Activated CD8-positive, alpha-beta memory T cell treated with anti-CD3 and anti-CD28 coated beads for 36 hours (primary cell): ENCODE data around the gene CIITA. TPM values are rescaled to one million over a fixed set of nuclear protein-coding genes. Genes with fewer than 3 reads are reported as not detected.
"Not testable (repeated sequence)": the region's sequence is repeated elsewhere in the genome, so short reads cannot be mapped to it uniquely, and the experiment has no call there.

Source experiments
- CTCF ChIA-PET: fragments of 350-600 bp; sonication (Branson Sonifier 250); formaldehyde crosslinking; loops from one replicate; lab custom pipeline; 2021; ENCODE audit warnings: antibody characterized with exemption; lab: Charles Lee
- POLR2A ChIA-PET: fragments of 350-600 bp; sonication (Branson Sonifier 250); formaldehyde crosslinking; loops from one replicate; lab custom pipeline; 2021; ENCODE audit warnings: antibody characterized with exemption; lab: Charles Lee
- total RNA-seq, 2 experiments: library from RNA; stranded (reverse); gene quantifications; one replicate each; pipeline ENCODE4 v1.2.3, GENCODE V29; 2021

CIITA gene
- total RNA-seq, 2 experiments from 2014 or later = 9.0 to 9.3 TPM

DNA sequence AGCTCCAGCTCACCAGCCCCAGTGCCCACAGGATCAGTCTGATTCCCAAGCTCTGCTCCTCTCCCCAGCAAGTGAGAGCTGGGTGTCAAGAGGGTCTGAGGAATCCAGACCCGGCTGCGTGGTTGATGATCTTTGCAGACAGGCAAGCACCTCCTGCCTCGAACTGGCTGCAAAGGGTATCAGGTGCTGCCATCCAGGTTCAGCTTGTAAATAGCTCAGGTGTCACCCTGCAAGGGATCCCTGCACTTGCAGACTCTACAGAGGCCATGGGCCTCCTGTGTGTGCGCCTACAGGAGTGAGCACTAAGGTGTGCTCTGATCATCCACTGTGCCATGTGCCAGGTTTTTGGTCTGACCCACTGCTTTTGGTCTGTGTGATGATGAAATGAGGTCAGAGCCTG, 49.1 kb downstream of the CIITA start:
- POLR2A ChIA-PET = no interaction called here
- CTCF ChIA-PET = interaction anchor here (1.0 to 1.8 kb wide), 2 partner anchors 8 to 44 kb away, joined by 3 to 9 read pairs; no protein-coding TSS in a partner anchor

GRCh38 chr16:10926867-10927266, 49.9 kb downstream of the CIITA start:
- CTCF ChIA-PET = interaction anchor here (1.8 kb wide), 1 partner anchor 9 kb away, joined by 9 read pairs; no protein-coding TSS in a partner anchor
- POLR2A ChIA-PET = no interaction called here

DNA sequence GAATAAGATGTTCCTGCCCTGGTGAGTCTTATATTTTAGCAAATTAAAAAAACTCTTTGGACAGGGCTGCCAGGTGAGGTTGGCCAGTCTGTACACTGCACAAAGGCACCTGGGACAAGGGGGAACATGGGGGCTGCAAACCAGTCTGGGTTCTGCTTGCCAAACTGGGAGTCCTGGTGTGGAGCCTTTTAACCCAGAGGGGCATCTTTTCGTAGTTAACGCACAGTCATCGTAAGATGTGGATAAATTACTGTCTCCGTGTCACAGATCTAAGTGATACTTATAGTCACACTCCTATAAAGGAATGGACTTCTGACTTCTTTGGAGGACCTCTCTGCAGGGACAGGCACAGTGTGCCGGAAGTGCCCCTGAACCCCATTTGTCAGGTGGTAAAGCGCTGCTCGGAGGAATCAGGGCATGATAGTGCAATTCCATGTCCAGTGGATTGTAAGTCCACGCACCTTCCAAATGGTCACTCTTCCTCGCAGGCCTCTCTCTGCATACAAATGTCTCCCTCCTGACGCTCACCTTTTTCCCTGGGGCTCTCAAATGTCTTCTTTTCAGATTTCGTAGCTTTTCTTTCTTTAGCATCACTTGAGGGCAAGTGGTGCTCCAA, 50.6 kb downstream of the CIITA start:
- CTCF ChIA-PET = interaction anchor here (1.8 kb wide), 1 partner anchor 9 kb away, joined by 9 read pairs; no protein-coding TSS in a partner anchor
- POLR2A ChIA-PET = no interaction called here

GRCh38 chr16:10929097-10929496, 52.1 kb downstream of the CIITA start:
- CTCF ChIA-PET, POLR2A ChIA-PET: not testable (repeated sequence)

DNA sequence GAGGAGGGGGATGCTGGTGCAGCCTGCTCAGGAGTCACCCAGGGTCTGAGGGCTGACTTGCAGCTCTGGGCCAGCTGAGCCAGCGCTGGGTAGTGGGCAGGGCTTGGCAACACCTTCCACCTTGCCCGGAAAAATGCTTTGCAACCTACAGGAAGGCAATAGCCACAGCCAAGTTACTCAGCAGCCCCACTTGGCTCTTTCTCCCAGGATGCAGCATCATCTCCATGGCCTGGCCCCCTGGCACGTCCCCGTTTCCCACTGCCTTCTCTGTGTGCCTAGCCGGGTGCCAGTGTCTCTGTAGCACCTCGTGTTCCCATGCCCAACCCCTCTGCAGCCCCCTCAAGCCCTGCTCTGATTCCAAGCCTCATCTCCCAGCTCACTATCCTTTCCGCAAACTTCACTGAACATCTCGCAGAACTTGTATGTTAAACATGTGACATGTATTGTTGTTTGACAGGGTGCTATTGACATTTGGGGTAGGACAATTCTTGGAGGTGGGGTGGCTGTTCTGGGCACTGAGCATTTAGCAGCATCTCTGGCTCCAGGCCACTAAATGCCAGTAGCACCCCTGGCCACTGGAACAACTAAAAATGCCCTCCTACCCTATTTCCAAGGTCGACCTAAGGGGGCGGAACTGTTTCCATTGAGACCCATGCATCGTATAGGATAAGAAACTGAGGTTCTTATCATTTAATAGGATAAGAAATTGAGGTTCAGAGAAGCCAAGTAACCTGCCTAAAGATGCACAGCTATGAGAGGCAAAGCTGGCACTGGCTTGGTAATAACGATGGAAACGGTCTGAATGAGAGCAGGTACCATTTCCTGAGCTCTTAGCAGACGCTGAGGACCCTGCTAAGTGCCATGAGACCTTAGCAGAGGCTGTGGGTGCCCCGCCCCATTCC, 53.1 kb downstream of the CIITA start:
- ChIA-PET CTCF (interaction anchor here (1.0 kb wide), 1 partner anchor 409 kb away, joined by 3 read pairs; no protein-coding TSS in a partner anchor), POLR2A (no interaction called here)

DNA sequence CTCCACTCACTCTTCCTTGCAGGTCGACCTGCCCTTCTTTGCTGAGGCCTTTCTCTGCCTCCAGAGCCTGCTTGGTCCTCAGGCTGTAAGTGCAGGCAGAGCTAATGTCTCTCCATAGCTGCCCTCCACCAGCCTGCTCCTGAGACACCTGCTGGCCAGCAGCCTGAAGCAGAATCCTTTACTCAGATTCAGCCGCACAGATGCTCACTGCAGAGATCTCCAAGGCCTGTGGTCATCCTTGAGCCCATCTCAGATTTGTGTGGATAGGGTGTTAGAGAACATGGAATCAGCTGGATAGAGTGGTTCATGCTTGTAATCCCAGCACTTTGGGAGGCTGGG, 53.7 kb downstream of the CIITA start:
- POLR2A ChIA-PET = interaction anchor here (0.6 kb wide), 1 partner anchor 147 kb away, joined by 3 read pairs; no protein-coding TSS in a partner anchor
- CTCF ChIA-PET = interaction anchor here (1.0 kb wide), 1 partner anchor 410 kb away, joined by 3 read pairs; no protein-coding TSS in a partner anchor

- ChIA-PET CTCF (interaction anchor here (1.0 kb wide), 1 partner anchor 410 kb away, joined by 3 read pairs; no protein-coding TSS in a partner anchor), POLR2A (interaction anchor here (0.6 kb wide), 1 partner anchor 147 kb away, joined by 3 read pairs; no protein-coding TSS in a partner anchor)
Observed at GRCh38 chr16:10931134-10931533, 54.1 kb downstream of the CIITA start.

DNA sequence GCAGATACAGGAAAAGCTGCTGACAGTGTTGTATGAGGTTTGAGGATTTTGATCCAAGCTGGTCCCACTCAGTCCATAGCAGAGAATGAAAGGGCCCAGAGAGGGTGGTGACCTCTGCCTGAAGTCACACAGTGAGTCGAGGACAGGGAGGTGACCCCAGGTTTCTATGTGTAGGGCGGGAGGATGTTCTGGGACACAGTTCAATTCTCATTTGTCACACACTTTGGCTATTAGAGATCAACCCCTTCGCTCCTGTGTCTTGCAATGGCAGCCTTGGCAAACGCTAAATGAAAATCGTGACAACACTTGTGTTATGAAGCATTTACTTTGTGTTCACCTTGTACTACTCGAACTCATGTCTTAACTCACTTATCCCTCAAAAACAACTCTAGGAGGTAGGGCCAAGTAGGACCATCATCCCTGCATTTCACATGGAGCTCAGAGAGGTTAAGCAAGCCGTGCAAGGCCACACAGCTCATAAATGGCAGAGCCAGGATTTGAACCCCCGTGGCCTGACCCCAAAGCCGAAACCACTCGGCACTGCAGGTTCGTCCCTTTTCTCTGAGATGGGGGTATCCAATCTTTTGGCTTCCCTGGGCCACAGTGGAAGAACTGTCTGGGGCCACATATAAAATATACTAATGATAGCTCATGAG, 55.1 kb downstream of the CIITA start:
- CTCF ChIA-PET = interaction anchor here (1.2 to 1.4 kb wide), 2 partner anchors 9 to 14 kb away, joined by 3 to 7 read pairs; no protein-coding TSS in a partner anchor
- POLR2A ChIA-PET = interaction anchor here (0.6 kb wide), 1 partner anchor 13 kb away, joined by 7 read pairs; no protein-coding TSS in a partner anchor

- CTCF ChIA-PET = interaction anchor here (0.6 to 1.2 kb wide), 2 partner anchors 8 to 144 kb away, joined by 3 read pairs; no protein-coding TSS in a partner anchor
- POLR2A ChIA-PET = no interaction called here
Observed at GRCh38 chr16:10932959-10933710, 56.1 kb downstream of the CIITA start.

DNA sequence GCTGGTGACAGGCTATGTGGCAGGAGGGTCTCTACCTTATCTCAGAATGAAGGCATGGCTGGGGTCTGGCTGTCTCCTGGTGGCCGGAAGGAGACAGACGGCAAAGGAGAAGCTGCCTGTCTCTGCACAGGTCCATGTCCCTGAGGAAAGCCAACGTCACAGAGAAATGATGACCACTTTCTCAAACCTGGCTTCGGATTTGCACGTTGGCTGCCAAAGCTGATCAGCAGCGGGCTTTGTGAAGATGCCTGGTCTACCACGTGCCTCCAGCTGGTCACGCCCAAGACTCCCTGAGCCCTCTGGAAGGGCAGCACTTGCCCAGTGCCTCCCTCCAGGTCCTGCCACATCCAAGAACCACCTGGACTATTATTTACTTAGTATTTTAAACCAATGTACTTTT, 56.9 kb downstream of the CIITA start:
- CTCF ChIA-PET = no interaction called here
- POLR2A ChIA-PET = no interaction called here

GRCh38 chr16:10934325-10935107, 57.5 kb downstream of the CIITA start:
- ChIA-PET POLR2A (no interaction called here), CTCF (no interaction called here)

GRCh38 chr16:10935226-10935915, 58.4 kb downstream of the CIITA start:
- ChIA-PET CTCF (no interaction called here), POLR2A (no interaction called here)

GRCh38 chr16:10936272-10936984, 59.4 kb downstream of the CIITA start:
- POLR2A ChIA-PET = no interaction called here
- CTCF ChIA-PET = interaction anchor here (1.1 kb wide), 1 partner anchor 18 kb away, joined by 4 read pairs; no protein-coding TSS in a partner anchor

DNA sequence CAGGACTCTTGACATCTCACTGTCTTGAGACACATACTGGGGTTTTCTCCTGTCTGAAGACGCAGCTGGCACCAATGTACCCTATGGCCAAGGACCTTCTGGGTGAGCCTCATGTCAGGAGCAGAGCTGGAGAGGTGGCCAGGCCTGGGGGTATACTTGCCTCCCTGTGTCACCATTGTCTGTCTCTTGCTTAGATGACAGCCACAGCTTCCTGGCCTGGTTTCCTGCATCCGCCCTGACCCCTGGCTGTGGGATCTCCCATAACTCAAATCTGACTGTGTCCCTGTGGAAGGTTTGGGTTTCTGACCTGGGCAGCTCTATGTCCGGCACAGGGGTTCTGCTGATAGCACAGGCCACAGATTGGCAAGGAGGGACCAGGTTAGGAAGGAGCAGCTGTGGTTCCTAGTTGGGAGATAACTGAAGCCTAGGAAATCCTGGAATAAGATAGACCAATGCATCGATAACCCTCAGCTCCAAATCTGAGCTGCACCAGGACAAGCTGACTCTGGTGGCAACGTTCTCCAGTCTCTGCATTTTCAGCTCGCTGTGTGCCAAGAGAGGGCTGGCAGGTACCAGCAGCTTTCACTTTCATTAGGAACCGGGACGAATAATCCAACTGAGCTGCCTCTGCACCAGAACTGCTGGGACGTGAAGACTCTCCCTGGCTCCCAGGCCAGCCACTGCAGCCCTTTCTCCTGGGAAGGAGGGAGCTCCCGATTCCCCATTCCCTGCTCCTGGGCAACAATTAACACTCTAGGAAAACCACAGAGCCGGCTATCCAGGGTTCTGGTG, 60.3 kb downstream of the CIITA start:
- ChIA-PET POLR2A (no interaction called here), CTCF (interaction anchor here (0.7 to 1.4 kb wide), 3 partner anchors 18 to 59 kb away, joined by 4 to 5 read pairs (median 4); no protein-coding TSS in a partner anchor)

DNA sequence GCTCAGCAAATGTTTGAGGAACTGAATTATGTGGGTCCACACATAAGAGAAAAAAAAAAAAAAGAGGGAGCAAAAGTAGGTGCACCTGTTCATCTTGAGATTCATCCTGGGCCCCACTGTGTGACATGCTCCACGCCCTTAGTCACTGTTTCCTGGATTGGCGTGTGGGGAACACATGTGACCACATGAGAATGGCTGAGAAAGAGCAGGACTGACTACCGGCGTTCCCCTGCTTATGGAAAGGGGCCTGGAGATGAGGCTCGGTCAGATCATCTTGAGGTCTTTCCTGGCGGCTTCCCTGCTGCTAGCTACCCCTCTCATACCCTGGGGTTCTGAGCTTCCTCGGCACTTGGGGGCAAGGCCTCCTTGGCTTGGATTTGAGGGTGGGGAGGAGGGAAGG, 61.3 kb downstream of the CIITA start:
- POLR2A ChIA-PET = no interaction called here

More for the DNA sequence above, 61.3 kb downstream of the CIITA start:
- CTCF ChIA-PET = interaction anchor here (0.7 to 1.4 kb wide), 2 partner anchors 20 to 60 kb away, joined by 4 to 5 read pairs; no protein-coding TSS in a partner anchor
